HL-60 (cell line): ENCODE data around the gene SOS2.

ENCODE experiments used
- GABPA ChIP-seq: IDR thresholded peaks from 2 replicates; pipeline ENCODE4 v1.6.1; 2012; ENCODE audit warnings: low read depth
- POLR2AphosphoS5 ChIP-seq: IDR thresholded peaks from 2 replicates; pipeline ENCODE4 v1.6.1; 2012; ENCODE audit warnings: low read depth
- SPI1 ChIP-seq: IDR thresholded peaks from 2 replicates; pipeline ENCODE4 v1.6.1; 2012; ENCODE audit warnings: low read depth, mild to moderate bottlenecking, borderline replicate concordance
- TF ChIP-seq, protein P1 (sequence below): IDR thresholded peaks from one replicate; pipeline ENCODE4 v1.5.1; 2011; ENCODE audit warnings: low read length, control low read depth, inconsistent platforms; ENCODE audit not compliant: insufficient read depth

DNA sequence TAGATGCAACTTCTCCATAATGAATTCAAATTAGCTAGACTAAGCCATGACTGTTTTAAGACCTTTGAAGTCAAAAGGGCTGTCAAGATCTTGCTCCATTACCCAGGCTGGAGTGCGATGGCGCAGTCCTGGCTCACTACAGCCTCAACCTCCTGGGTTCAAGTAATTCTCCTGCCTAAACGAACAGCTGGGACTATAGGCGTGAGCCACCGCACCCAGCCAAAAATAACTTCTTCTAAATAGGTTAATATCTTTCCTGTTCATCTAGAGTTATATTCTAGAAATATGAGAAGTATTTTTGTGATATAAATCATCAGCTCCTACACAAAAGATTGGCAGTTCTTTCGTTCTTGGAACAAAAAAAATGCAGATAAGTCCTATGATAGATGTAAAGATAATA is 39.6 kb upstream of the SOS2 start:
- TF ChIP-seq, protein P1, sequence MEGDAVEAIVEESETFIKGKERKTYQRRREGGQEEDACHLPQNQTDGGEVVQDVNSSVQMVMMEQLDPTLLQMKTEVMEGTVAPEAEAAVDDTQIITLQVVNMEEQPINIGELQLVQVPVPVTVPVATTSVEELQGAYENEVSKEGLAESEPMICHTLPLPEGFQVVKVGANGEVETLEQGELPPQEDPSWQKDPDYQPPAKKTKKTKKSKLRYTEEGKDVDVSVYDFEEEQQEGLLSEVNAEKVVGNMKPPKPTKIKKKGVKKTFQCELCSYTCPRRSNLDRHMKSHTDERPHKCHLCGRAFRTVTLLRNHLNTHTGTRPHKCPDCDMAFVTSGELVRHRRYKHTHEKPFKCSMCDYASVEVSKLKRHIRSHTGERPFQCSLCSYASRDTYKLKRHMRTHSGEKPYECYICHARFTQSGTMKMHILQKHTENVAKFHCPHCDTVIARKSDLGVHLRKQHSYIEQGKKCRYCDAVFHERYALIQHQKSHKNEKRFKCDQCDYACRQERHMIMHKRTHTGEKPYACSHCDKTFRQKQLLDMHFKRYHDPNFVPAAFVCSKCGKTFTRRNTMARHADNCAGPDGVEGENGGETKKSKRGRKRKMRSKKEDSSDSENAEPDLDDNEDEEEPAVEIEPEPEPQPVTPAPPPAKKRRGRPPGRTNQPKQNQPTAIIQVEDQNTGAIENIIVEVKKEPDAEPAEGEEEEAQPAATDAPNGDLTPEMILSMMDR: no peak
- no peak for TF ChIP-seq GABPA
- no peak for TF ChIP-seq SPI1
- TF ChIP-seq POLR2AphosphoS5: no peak
